Measurements from ENCODE around the gene IPO5.

IPO5 gene

GRCh38 chr13:97953376-97953970 lies at the start of gene IPO5:
Gene IPO5 (plus strand): TSS chr13:97953675. CDS start chr13:97976697, 23,022 bp downstream.
- peak; percentile 65 for DNase-seq (ENCODE audit: low spot score)

GRCh38 chr13:97904059-97904458 lies 49.4 kb upstream of the IPO5 start:
- no peak for DNase-seq (ENCODE audit: low spot score)

DNA sequence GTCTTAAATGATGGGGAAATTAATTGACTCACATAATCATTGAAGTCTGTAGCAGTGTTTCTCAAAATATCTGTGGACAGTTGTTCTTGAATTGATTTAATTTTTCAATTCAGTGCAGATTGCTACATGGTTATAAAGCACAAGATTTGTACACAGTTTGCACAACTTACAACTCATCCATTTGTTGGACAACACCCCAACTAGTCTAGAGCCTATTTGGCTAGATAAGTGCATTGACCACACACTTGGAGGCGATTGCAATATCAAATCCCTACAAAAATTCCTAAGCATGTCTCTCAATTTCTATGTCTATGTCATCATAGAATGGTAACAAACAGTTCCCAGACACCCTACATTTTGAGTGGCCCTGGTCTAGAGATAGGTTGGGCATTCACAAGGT lies 48.0 kb upstream of the IPO5 start:
- no peak for DNase-seq (ENCODE audit: low spot score)

DNA sequence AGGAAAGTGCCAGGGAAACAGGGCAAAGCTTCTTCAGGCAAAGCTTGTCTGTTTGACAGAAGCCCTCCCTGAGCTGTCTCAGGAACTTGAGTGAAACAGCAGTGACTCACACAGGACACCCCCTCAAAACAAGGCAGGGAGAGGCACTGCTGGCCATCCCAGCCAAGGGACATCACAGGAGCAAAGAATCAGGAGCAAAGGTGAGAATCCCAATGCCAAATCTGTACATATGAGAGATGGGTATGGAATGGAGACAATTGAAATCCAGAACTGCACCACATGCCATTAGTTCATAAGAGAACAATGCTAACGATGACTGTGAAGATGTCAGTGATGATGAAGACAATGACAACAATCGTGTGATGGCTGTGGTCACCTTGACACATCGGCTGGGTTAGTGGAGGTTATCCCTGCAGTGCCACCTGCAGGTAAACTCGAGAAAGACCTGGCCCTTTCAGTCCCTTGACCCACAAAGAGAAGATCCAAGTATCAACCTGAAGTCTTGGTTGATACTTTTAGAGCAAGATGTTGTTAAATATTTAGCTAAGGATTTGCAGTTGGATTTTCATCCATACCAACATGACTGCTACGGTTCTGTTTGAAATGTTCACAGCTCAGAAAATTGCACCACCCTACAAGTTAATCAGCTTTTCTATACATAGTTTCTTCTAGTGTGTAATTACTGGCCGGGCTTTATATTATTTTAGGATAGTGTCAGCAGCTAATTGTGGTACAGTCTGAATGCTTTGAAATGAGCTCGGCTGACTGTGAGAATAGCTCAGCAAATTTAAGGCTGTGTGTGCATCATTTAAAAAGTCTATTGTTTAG lies 42.0 kb upstream of the IPO5 start:
- DNase-seq (ENCODE audit: low spot score), result peak; percentile 53

- DNase-seq (ENCODE audit: low spot score), result no peak
Observed at GRCh38 chr13:97912139-97912535, 41.3 kb upstream of the IPO5 start.

GRCh38 chr13:97913206-97913605 lies 40.3 kb upstream of the IPO5 start:
- no peak for DNase-seq (ENCODE audit: low spot score)

DNA sequence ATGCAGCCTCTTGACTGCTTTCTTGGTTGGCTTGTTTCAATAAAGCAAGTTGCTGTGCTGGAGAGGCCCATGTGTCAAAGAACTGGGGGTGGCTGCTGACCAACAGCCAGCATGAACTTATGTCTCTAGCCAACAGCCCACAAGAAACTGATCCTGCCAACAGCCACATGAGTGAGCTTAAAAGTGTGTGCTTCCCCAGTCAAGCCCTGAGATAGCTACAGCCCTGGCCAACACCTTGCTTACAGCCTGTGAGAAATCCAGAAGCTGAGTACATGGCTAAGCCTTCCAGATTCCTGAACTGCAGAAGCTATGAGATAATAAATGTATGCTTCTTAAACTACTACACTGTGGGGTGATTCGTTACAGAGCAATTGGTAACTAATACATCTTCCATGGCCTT lies 38.9 kb upstream of the IPO5 start:
- peak; percentile 29 for DNase-seq (ENCODE audit: low spot score)

- peak; percentile 54 for DNase-seq (ENCODE audit: low spot score)
Observed at GRCh38 chr13:97921176-97921816, 32.2 kb upstream of the IPO5 start.

GRCh38 chr13:97928301-97928700 lies 25.2 kb upstream of the IPO5 start:
- DNase-seq (ENCODE audit: low spot score), result no peak

DNA sequence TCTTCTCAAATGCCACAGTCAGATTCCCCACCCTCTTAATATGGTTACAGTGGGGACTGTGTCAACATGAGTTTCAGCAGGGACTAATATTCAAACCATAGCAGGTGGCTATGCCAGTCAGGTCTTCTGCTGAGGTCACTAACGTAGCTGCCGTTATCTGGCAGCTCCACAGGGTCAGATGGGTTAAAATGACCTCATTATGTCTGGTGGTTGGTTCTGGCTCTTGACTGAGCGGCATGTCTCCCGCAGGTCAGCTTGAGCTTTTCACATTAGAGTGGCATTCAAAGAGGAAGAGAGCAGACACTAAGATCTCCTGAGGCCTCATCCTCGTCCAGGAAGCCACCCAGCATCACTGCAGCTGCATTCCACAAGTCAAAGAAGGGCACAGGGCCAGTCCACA lies 21.4 kb upstream of the IPO5 start:
- peak; percentile 32 for DNase-seq (ENCODE audit: low spot score)

DNA sequence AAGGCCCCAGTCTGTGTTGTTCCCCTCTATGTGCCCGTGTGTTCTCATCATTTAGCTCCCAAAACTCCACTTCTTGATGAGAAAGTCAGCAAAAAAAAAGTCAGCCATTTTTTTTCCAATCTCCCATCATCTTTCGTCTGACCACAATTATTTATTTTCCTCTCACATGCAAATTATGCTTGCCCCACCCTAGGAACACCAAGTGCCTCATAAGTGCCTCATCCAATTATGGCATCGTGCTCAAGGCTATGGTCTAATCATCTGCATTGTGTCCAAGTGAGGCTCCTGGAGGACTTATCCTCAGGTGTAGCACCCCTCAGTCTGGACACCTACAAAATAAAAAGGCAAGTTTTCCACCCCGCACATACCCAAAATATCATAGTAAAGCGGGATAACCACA lies 20.8 kb upstream of the IPO5 start:
- peak; percentile 34 for DNase-seq (ENCODE audit: low spot score)

DNA sequence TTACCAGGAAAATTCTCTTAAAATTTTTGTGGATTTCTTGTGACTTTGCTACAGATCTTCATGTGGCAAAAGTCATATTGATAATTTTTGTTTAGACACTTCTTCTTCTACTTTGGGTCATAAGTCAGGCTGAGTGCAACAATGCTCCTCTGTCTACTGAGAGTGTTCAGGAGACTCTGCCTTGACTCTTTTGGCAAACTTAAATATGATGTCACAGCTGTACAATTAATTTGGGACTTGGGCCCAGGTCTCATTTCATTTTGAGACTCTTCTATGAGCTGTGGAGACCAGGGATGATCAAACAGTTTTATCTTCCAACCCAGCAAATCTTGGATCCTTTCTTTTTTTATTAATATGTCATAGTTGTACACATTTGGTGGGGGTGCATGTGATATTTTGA lies 19.7 kb upstream of the IPO5 start:
- DNase-seq (ENCODE audit: low spot score), result no peak

DNA sequence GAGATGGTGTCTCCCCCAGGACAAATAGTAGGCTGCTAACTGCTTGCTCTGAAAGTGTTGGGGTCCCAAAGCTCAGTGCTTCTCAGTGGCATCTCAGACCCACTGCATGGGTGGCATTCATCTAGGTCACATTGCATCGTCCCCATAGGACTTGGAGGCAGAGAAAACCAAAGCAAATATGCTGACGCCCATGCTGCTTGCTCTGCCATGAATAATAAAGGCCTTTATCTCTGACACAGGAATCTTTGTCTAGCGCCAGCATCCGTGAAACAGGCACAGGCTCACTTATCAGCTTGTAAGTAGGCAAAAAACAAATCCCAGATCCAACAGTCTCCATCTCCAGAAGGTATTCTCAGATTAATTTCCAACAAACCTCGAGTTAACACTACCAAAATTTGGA lies 18.9 kb upstream of the IPO5 start:
- DNase-seq (ENCODE audit: low spot score), result no peak

GRCh38 chr13:97935071-97935470 lies 18.4 kb upstream of the IPO5 start:
- DNase-seq (ENCODE audit: low spot score), result no peak

DNA sequence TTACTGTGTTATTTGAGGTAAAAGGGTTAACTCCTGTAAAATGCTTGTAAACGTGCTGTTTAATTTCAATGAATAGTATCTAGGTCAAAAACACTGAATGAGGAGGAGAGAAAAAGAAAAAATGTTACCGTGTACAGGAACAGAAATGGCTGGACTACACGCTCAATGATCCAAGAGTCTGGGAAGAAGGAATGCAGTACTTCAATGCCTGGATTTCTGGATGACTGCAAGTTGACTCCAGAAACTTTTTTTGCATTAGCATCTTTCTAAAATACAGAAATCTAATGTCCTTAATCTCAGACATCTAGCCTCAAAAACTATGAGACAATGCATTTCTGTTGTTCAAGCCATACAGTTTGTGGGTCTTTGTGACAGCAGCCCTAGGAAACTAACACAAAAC lies 17.4 kb upstream of the IPO5 start:
- DNase-seq (ENCODE audit: low spot score), result no peak

GRCh38 chr13:97938706-97939475 lies 14.6 kb upstream of the IPO5 start:
- DNase-seq (ENCODE audit: low spot score), result no peak

DNA sequence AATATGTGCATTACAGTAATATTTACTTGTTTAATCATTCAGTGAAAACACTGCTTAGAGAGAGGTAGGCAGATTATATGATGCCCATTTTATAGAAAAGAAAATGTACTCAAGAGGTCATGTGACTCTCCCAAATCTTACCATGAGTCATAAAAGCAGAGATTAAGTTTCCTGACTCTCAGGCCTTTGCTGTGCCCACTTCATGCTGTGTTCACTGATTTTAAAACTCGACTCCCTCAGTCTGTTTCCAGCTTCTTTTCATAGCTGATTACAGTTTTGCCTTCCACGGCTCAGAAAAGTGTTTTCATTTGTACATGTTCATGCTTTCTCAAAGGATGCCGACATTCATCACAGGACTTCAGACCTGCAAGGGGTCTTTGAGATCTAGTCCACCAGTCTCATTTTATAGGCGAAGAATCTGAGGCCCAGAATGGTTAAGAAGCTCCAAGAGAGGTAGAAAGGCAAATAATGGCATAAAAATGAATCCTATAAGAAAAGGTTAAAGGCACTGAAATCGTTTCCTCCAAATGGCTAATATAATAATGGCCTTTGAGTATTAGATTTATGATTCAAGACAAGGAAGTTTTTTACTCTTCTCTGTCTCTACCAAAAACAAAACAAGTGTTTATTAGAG lies 9.0 kb upstream of the IPO5 start:
- no peak for DNase-seq (ENCODE audit: low spot score)

DNA sequence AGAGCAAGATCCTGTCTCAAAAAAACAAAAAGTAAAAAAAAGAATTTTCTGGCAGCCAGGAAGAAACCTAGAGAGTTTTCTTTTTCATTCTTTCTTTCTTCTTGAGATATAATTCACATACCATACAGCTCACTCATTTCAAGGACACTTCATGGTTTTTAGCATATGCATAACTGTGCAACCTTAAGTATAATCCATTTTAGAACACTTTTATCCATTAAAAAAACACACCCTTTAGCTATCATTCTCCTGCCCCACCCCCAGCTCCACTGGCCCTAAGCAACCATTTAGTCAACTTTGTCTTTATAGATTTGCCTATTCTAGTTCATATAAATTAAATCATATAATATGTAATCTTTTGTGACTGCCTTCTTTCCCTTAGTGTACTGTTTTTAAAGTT lies 8.1 kb upstream of the IPO5 start:
- no peak for DNase-seq (ENCODE audit: low spot score)

DNA sequence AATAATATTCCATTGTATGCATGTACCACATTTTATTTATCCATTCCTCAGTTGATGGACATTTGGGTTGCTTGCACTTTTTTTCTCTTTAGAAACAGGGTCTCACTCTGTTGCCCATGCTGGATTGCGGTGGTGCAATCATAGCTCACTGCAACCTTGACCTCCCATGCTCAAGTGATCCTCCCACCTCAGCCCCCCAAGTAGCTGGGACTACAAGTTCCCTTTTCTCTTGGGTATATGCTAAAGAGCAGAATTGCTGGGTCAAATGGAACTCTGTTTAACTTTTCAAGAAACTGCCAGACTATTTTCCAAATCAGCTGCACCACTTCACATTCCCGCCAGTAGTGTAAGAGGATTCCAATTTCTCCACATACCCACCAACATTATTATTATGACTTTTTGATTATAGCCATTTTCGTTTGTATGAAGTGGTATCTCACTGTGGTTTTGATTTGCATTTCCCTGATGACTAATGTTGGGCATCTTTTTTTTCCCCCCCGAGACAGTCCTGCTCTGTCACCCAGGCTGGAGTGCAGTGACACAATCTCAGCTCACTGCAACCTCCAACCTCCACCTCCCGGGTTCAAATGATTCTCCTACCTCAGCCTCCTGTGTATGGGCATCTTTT lies 7.6 kb upstream of the IPO5 start:
- no peak for DNase-seq (ENCODE audit: low spot score)

- peak; percentile 88 for DNase-seq (ENCODE audit: low spot score)
Observed at GRCh38 chr13:97946951-97947588, 6.4 kb upstream of the IPO5 start.

GRCh38 chr13:97948041-97948440 lies 5.4 kb upstream of the IPO5 start:
- no peak for DNase-seq (ENCODE audit: low spot score)

Measured in AG20443 (cell line).